GM23248 (cell line): ENCODE measurements around the gene CD101. TPM values are rescaled to one million over a fixed set of nuclear protein-coding genes. Genes with fewer than 3 reads are reported as not detected.

Source experiments
- DNase-seq: peaks from one replicate; pipeline ENCODE4 v3.0.0-alpha.2; 2015
- H2AFZ ChIP-seq: fragments of 200-600 bp; sonication (generic); 2 replicates; pipeline ENCODE4 v1.6.1; 2016; ENCODE audit warnings: antibody characterized with exemption
- H3F3A ChIP-seq: fragments of 200-600 bp; sonication (generic); 2 replicates; pipeline ENCODE4 v1.6.1; 2016; ENCODE audit warnings: mild to moderate bottlenecking, antibody characterized with exemption, mixed run types; ENCODE audit not compliant: insufficient read depth
- H3K27ac ChIP-seq: fragments of 200-600 bp; sonication (generic); 2 replicates; pipeline ENCODE4 v1.5.1; 2016; ENCODE audit warnings: mild to moderate bottlenecking
- H3K27me3 ChIP-seq: fragments of 200-600 bp; sonication (generic); replicated peaks from 2 replicates; pipeline ENCODE4 v1.6.1; 2016; ENCODE audit warnings: mild to moderate bottlenecking; ENCODE audit not compliant: insufficient read depth
- H3K36me3 ChIP-seq: fragments of 200-600 bp; sonication (generic); 2 replicates; pipeline ENCODE4 v1.6.1; 2016; ENCODE audit warnings: low read depth, mild to moderate bottlenecking
- H3K4me1 ChIP-seq: fragments of 200-600 bp; sonication (generic); 2 replicates; pipeline ENCODE4 v1.6.1; 2016; ENCODE audit warnings: mild to moderate bottlenecking; ENCODE audit not compliant: insufficient read depth
- H3K4me2 ChIP-seq: fragments of 200-600 bp; sonication (generic); one replicate; pipeline ENCODE4 v1.6.1; 2016; ENCODE audit warnings: mild to moderate bottlenecking; ENCODE audit not compliant: unreplicated experiment
- H3K4me3 ChIP-seq: fragments of 200-600 bp; sonication (generic); 2 replicates; pipeline ENCODE4 v1.5.1; 2016; ENCODE audit warnings: mild to moderate bottlenecking
- H3K79me2 ChIP-seq: fragments of 200-600 bp; sonication (generic); 2 replicates; pipeline ENCODE4 v1.6.1; 2016; ENCODE audit warnings: mild to moderate bottlenecking; ENCODE audit not compliant: insufficient read depth
- H3K9ac ChIP-seq: fragments of 200-600 bp; sonication (generic); 2 replicates; pipeline ENCODE4 v1.6.1; 2016; ENCODE audit warnings: mild to moderate bottlenecking
- H3K9me2 ChIP-seq: fragments of 200-600 bp; sonication (generic); 2 replicates; pipeline ENCODE4 v1.6.1; 2016; ENCODE audit warnings: mixed run types, mild to moderate bottlenecking, moderate library complexity; ENCODE audit not compliant: insufficient read depth
- H3K9me3 ChIP-seq: fragments of 200-600 bp; sonication (generic); one replicate; pipeline ENCODE4 v1.6.1; 2017; ENCODE audit warnings: low read depth
- H4K20me1 ChIP-seq: fragments of 200-600 bp; sonication (generic); 2 replicates; pipeline ENCODE4 v1.6.0; 2016; ENCODE audit not compliant: insufficient read depth
- EZH2 ChIP-seq: fragments of 200-600 bp; sonication (generic); IDR thresholded peaks from 2 replicates; pipeline ENCODE4 v1.6.1; 2018; ENCODE audit warnings: antibody characterized with exemption, mild to moderate bottlenecking; ENCODE audit not compliant: insufficient read depth, poor library complexity, severe bottlenecking
- EZH2phosphoT487 ChIP-seq: fragments of 200-600 bp; sonication (generic); IDR thresholded peaks from 2 replicates; pipeline ENCODE4 v1.6.1; 2018; ENCODE audit warnings: antibody characterized with exemption, moderate library complexity, mild to moderate bottlenecking, low read depth; ENCODE audit not compliant: insufficient read depth
- WGBS, 2 experiments: methylation state at CpG; one replicate each; pipeline ENCODE4 v1.1.6; 2015 to 2017; ENCODE audit warnings: low lambda C conversion rate in 2 of 2, low coverage in 1 of 2; ENCODE audit errors: missing lambda C conversion rate in 2 of 2; 5-methylcytosine and 5-hydroxymethylcytosine counted together
- in situ Hi-C: fragments of 300-500 bp; cut with MboI; formaldehyde crosslinking; loops from 2 replicates; pipeline ENCODE4 v1.15.0; 2020
- polyA plus RNA-seq: library from polyadenylated mRNA; unstranded; fragments of >200 nt; fragmentation: Nextera tagmentation; extraction: Ambion mirVana; gene quantifications from 2 replicates; pipeline ENCODE4 v1.2.1, GENCODE V29; 2016
- total RNA-seq: library from RNA; depleted of rRNA; stranded (reverse); fragments of >200 nt; shearing (Covaris generic); gene quantifications from 2 replicates; pipeline ENCODE4 v1.2.3, GENCODE V29; 2014

CD101 gene
- total and polyA plus RNA-seq, 2 experiments from 2014 or later, result not detected

- Histone ChIP-seq H3K36me3 (no peaks in the 10 kb centered on the region), H3K27me3 (no peaks in the 10 kb centered on the region), H3K4me3 (no peak overlapping the region), H3K9me3 (no peaks in the 10 kb centered on the region), H3K9ac (no peak overlapping the region), H2AFZ (no peak overlapping the region), H4K20me1 (no peaks in the 10 kb centered on the region), H3K79me2 (no peaks in the 10 kb centered on the region), H3K27ac (no peak overlapping the region), H3F3A (no peaks in the 10 kb centered on the region), H3K9me2 (no peaks in the 10 kb centered on the region), H3K4me1 (no peaks in the 10 kb centered on the region), H3K4me2 (no peak overlapping the region)
- WGBS, 2 experiments, result 89 to 92% methylated on average over 4 of the region's 4 CpGs
- no peak for DNase-seq
- in situ Hi-C loops, result loop anchor here (25.0 kb wide), 1 partner anchor 482 kb away; no protein-coding TSS in a partner anchor
- TF ChIP-seq EZH2 (no peak), EZH2phosphoT487 (no peak)
These were observed 67.8 kb downstream of the CD101 start for GRCh38 chr1:117069220-117069844.

DNA sequence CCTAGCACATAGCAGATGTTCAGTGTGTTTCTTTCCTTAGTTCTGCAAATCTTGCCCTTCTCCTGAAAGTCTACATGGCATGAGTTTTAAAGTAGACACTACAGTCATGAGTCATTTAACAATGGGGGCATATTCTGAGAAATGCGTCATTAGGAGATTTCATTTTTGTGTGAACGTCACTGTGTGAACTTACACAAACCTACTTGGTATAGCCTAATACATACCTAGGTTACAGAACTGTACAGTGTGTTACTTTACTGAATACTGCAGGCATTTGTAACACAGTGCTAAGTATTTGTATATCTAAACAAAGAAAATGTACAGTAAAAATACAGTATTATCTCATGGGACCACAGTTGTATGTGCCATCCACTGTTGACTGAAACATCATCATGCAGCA lies 68.6 kb downstream of the CD101 start:
- Histone ChIP-seq H3K9ac (no peak overlapping the region), H3K4me3 (no peak overlapping the region), H3K36me3 (no peaks in the 10 kb centered on the region), H3K4me2 (no peak overlapping the region), H3K27ac (no peak overlapping the region), H3K4me1 (no peaks in the 10 kb centered on the region), H3K9me2 (no peaks in the 10 kb centered on the region), H3K9me3 (no peaks in the 10 kb centered on the region), H4K20me1 (no peaks in the 10 kb centered on the region), H2AFZ (no peak overlapping the region), H3K79me2 (no peaks in the 10 kb centered on the region), H3K27me3 (no peaks in the 10 kb centered on the region), H3F3A (no peaks in the 10 kb centered on the region)
- 91 to 93% methylated on average over 2 of the region's 2 CpGs for WGBS, 2 experiments
- no peak for DNase-seq
- TF ChIP-seq EZH2phosphoT487 (no peak), EZH2 (no peak)
- in situ Hi-C loops, result loop anchor here (5.0 to 25.0 kb wide), 3 partner anchors 52 to 483 kb away; partner anchors contain the start of gene TRIM45

DNA sequence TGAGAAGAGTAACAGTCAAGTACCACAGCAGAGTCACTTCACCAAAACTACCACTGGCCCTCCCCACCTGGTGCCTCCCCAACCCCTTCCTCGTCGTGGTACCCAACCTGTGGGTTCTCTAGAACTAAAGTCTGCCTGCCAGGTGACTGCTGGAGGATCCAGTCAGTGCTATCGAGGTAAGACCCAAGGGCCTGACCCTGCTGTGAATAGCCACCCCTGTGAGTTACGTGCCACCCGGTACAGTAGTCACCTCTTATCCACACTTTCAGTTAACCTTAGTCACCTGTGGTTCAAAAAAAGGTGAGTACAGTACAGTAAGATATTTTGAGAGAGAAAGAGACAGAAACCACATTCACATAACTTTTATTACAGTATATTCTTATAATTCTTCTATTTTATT lies 75.1 kb downstream of the CD101 start:
- WGBS, 2 experiments, result 96 to 98% methylated on average over 5 of the region's 5 CpGs
- Histone ChIP-seq H3K36me3 (no peaks in the 10 kb centered on the region), H3K79me2 (no peaks in the 10 kb centered on the region), H3F3A (peaks cover 23% of the 10 kb centered on the region; the same call in 1 of the 2 replicates), H4K20me1 (no peaks in the 10 kb centered on the region), H3K27ac (peak overlapping the region; percentile 53), H2AFZ (no peak overlapping the region), H3K9me3 (no peaks in the 10 kb centered on the region), H3K9ac (no peak overlapping the region), H3K4me3 (no peak overlapping the region), H3K4me1 (peaks cover 13% of the 10 kb centered on the region), H3K9me2 (no peaks in the 10 kb centered on the region), H3K4me2 (no peak overlapping the region), H3K27me3 (no peaks in the 10 kb centered on the region)
- TF ChIP-seq EZH2, result no peak
- TF ChIP-seq EZH2phosphoT487, result no peak
- in situ Hi-C loops, result loop anchor here (10.0 to 25.0 kb wide), 2 partner anchors 208 to 836 kb away; no protein-coding TSS in a partner anchor
- no peak for DNase-seq

- in situ Hi-C loops, result loop anchor here (10.0 to 25.0 kb wide), 2 partner anchors 208 to 835 kb away; no protein-coding TSS in a partner anchor
These were observed 75.7 kb downstream of the CD101 start for GRCh38 chr1:117077267-117077666.

More at GRCh38 chr1:117077267-117077666, 75.7 kb downstream of the CD101 start:
- H3K27me3 ChIP-seq, result no peaks in the 10 kb centered on the region
- H4K20me1 ChIP-seq, result no peaks in the 10 kb centered on the region
- peak; percentile 93 for DNase-seq
- 3 to 4% methylated on average over 3 of the region's 3 CpGs for WGBS, 2 experiments
- no peak for TF ChIP-seq EZH2phosphoT487
- no peak for TF ChIP-seq EZH2
- H3K9ac ChIP-seq, result no peak overlapping the region
- H3F3A ChIP-seq, result peaks cover 23% of the 10 kb centered on the region; the same call in 1 of the 2 replicates
- H3K9me2 ChIP-seq, result no peaks in the 10 kb centered on the region
- H2AFZ ChIP-seq, result no peak overlapping the region
- H3K4me3 ChIP-seq, result no peak overlapping the region
- no peak overlapping the region for H3K4me2 ChIP-seq
- peaks cover 13% of the 10 kb centered on the region for H3K4me1 ChIP-seq
- no peaks in the 10 kb centered on the region for H3K36me3 ChIP-seq
- no peaks in the 10 kb centered on the region for H3K79me2 ChIP-seq
- H3K27ac ChIP-seq, result peak overlapping the region; percentile 53
- no peaks in the 10 kb centered on the region for H3K9me3 ChIP-seq
